ENCODE data around the gene PIP5KL1.

Gene PIP5KL1

DNA sequence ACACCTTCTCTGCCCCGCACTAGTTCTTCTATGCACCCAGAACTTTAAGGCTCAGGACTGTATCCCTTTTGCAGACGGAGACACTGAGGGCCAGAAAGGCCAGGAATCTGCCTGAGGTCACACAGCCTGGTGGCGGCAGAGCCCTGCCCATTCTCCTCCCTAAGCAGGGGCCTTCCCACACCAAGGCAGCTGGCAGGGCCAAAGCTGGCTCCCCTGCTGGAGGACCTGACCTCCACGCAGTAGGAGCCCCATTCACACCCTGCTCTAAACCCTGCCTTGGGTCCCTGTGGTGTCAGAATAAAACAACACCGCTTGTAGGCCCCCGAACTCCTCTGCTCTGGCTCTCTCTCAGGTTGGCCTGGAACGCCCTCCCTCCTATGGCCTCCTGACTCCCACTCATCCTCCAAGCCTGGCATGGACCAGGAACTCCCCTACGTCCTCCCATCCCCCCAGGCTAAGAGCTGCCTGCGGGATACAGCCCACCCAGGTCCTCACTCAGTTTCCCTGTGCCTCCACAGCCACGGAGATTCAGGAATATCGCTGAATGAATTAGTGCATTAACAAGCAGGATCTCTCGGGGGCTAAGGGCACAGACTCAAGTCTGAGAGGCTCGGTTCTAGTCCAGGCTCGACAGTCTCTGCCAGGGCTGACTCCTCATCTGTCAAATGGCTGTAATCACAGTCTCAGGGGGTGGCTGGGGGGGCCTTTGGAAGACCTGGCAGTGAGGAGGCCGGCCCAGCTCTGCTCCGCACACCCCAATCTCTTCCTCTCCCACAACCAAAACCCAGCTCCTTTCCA, 34.0 kb downstream of the PIP5KL1 start:
- no peak overlapping the region for H2AFZ ChIP-seq (ENCODE audit: low read depth, low read length)
- H3K4me3 ChIP-seq (ENCODE audit: low read length) = no peak overlapping the region
- H3K27me3 ChIP-seq (ENCODE audit: low read depth, low read length) = no peaks in the 10 kb centered on the region
- H3K4me2 ChIP-seq (ENCODE audit: low read length) = no peak overlapping the region
- peaks cover 8% of the 10 kb centered on the region for H3K79me2 ChIP-seq (ENCODE audit: low read length)
- TF ChIP-seq EZH2phosphoT487 (IDR thresholded peaks at IDR 0.05; ENCODE audit: low read depth) = no peak
- TF ChIP-seq, protein P1, sequence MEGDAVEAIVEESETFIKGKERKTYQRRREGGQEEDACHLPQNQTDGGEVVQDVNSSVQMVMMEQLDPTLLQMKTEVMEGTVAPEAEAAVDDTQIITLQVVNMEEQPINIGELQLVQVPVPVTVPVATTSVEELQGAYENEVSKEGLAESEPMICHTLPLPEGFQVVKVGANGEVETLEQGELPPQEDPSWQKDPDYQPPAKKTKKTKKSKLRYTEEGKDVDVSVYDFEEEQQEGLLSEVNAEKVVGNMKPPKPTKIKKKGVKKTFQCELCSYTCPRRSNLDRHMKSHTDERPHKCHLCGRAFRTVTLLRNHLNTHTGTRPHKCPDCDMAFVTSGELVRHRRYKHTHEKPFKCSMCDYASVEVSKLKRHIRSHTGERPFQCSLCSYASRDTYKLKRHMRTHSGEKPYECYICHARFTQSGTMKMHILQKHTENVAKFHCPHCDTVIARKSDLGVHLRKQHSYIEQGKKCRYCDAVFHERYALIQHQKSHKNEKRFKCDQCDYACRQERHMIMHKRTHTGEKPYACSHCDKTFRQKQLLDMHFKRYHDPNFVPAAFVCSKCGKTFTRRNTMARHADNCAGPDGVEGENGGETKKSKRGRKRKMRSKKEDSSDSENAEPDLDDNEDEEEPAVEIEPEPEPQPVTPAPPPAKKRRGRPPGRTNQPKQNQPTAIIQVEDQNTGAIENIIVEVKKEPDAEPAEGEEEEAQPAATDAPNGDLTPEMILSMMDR (IDR thresholded peaks at IDR 0.05; ENCODE audit: low read depth, low read length) = no peak
- H3K27ac ChIP-seq (ENCODE audit: low read length) = no peak overlapping the region
- H3K9ac ChIP-seq (ENCODE audit: low read length) = no peak overlapping the region
- H4K20me1 ChIP-seq (ENCODE audit: insufficient read depth, low read length) = 0 out of 2 replicates have a peak, but pooled peaks cover 4% of the 10 kb centered on the region
- peaks cover 30% of the 10 kb centered on the region for H3K9me3 ChIP-seq (ENCODE audit: insufficient read depth, low read length)
- peaks cover 21% of the 10 kb centered on the region for H3K4me1 ChIP-seq (ENCODE audit: low read length)
- peaks cover 51% of the 10 kb centered on the region for H3K36me3 ChIP-seq (replicated peaks; ENCODE audit: low read depth, low read length)

DNA sequence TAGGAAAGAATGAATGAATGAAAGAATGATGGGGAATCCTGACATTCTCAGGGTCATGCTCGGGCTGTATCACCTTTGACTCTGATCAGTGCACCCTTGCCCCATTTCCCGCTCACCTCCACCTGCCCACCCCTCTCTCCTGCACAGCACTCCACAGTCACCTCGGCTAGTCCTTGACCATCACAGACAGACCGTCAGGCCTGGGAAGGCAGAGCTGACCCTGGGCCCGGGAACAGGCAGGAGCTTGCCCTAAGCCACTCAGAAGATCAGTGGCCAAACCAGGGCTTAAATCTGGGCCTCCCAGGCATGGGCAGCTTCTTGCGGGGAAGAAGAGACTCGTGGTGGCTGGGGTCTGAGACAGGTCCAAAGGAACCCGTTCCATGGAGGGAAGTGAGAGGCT, 34.8 kb downstream of the PIP5KL1 start:
- Histone ChIP-seq H3K79me2 (ENCODE audit: low read length) (peaks cover 8% of the 10 kb centered on the region), H3K4me1 (ENCODE audit: low read length) (peaks cover 15% of the 10 kb centered on the region), H3K9ac (ENCODE audit: low read length) (no peak overlapping the region), H3K36me3 (replicated peaks; ENCODE audit: low read depth, low read length) (peaks cover 57% of the 10 kb centered on the region), H3K4me3 (ENCODE audit: low read length) (no peak overlapping the region), H3K4me2 (ENCODE audit: low read length) (no peak overlapping the region), H3K9me3 (ENCODE audit: insufficient read depth, low read length) (peaks cover 30% of the 10 kb centered on the region), H3K27ac (ENCODE audit: low read length) (no peak overlapping the region), H4K20me1 (ENCODE audit: insufficient read depth, low read length) (0 out of 2 replicates have a peak, but pooled peaks cover 4% of the 10 kb centered on the region), H3K27me3 (ENCODE audit: low read depth, low read length) (no peaks in the 10 kb centered on the region), H2AFZ (ENCODE audit: low read depth, low read length) (no peak overlapping the region)
- no peak for TF ChIP-seq EZH2phosphoT487 (IDR thresholded peaks at IDR 0.05; ENCODE audit: low read depth)
- TF ChIP-seq, protein P1 (IDR thresholded peaks at IDR 0.05; ENCODE audit: low read depth, low read length) = no peak

DNA sequence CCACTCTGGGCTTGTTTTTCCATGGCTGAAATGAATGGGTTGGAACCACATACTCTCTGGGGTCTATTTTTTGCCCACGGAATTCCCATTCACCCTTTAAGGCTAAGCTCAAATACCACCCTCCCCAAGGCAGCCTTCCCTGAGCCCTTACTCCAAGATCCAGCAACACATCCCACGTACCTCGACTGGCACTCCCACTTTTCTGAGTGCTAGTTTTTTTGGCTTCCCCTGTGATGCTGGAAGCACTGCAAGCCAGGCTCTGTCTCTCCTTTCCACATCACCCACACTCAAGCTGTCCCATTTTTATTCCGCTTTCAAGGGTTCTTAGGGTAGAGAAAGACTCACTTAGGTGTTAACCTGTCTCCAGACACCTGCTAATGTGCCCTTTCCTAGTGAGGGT, 37.2 kb downstream of the PIP5KL1 start:
- Histone ChIP-seq H3K4me3 (ENCODE audit: low read length) (no peak overlapping the region), H3K36me3 (replicated peaks; ENCODE audit: low read depth, low read length) (peaks cover 67% of the 10 kb centered on the region), H3K4me2 (ENCODE audit: low read length) (no peak overlapping the region), H3K79me2 (ENCODE audit: low read length) (peaks cover 5% of the 10 kb centered on the region), H3K9me3 (ENCODE audit: insufficient read depth, low read length) (peaks cover 30% of the 10 kb centered on the region), H2AFZ (ENCODE audit: low read depth, low read length) (no peak overlapping the region), H3K4me1 (ENCODE audit: low read length) (peaks cover 7% of the 10 kb centered on the region; the same call in 1 of the 2 replicates), H4K20me1 (ENCODE audit: insufficient read depth, low read length) (0 out of 2 replicates have a peak, but pooled peaks cover 4% of the 10 kb centered on the region), H3K27ac (ENCODE audit: low read length) (no peak overlapping the region), H3K27me3 (ENCODE audit: low read depth, low read length) (no peaks in the 10 kb centered on the region), H3K9ac (ENCODE audit: low read length) (no peak overlapping the region)
- TF ChIP-seq, protein P1 (IDR thresholded peaks at IDR 0.05; ENCODE audit: low read depth, low read length) = no peak
- TF ChIP-seq EZH2phosphoT487 (IDR thresholded peaks at IDR 0.05; ENCODE audit: low read depth) = no peak

DNA sequence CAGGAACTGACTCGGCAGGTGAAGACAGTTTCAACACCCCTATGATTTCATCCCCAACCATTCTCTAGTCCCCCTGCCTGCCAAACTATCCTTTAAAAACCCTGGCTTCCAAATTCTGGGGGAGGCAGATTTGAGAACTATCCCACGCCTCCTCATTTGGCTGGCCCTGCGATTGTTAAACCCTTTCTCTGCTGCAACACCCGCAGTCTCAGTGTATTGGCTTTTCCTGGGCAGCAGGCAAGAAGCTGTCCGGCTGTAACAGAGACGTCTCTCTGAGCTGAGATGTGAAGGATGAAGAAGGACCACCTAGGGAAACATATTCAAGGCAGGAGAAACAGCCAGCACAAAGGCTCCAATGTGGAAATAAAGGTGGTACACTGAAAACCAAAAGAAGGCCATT, 37.7 kb downstream of the PIP5KL1 start:
- H3K27me3 ChIP-seq (ENCODE audit: low read depth, low read length) = no peaks in the 10 kb centered on the region
- TF ChIP-seq EZH2phosphoT487 (IDR thresholded peaks at IDR 0.05; ENCODE audit: low read depth) = no peak
- TF ChIP-seq, protein P1 (IDR thresholded peaks at IDR 0.05; ENCODE audit: low read depth, low read length) = no peak
- H3K27ac ChIP-seq (ENCODE audit: low read length) = no peak overlapping the region
- peaks cover 5% of the 10 kb centered on the region; the same call in 1 of the 2 replicates for H3K4me1 ChIP-seq (ENCODE audit: low read length)
- H3K9ac ChIP-seq (ENCODE audit: low read length) = no peak overlapping the region
- peaks cover 68% of the 10 kb centered on the region for H3K36me3 ChIP-seq (replicated peaks; ENCODE audit: low read depth, low read length)
- peaks cover 4% of the 10 kb centered on the region; the same call in 1 of the 2 replicates for H3K79me2 ChIP-seq (ENCODE audit: low read length)
- no peak overlapping the region for H2AFZ ChIP-seq (ENCODE audit: low read depth, low read length)
- no peak overlapping the region for H3K4me3 ChIP-seq (ENCODE audit: low read length)
- peaks cover 30% of the 10 kb centered on the region for H3K9me3 ChIP-seq (ENCODE audit: insufficient read depth, low read length)
- 0 out of 2 replicates have a peak, but pooled peaks cover 4% of the 10 kb centered on the region for H4K20me1 ChIP-seq (ENCODE audit: insufficient read depth, low read length)
- no peak overlapping the region for H3K4me2 ChIP-seq (ENCODE audit: low read length)

Data from OCI-LY3 (cell line).